ENCODE results near the gene MIXL1. TPM values are rescaled to one million over a fixed set of nuclear protein-coding genes. Genes with fewer than 3 reads are reported as not detected.

Gene MIXL1
- total and polyA plus RNA-seq, 2 of the 13 experiments (the other 11 are each of a cell fraction or from before 2014, with no cell fraction given) = 7.6 to 18.5 TPM

DNA sequence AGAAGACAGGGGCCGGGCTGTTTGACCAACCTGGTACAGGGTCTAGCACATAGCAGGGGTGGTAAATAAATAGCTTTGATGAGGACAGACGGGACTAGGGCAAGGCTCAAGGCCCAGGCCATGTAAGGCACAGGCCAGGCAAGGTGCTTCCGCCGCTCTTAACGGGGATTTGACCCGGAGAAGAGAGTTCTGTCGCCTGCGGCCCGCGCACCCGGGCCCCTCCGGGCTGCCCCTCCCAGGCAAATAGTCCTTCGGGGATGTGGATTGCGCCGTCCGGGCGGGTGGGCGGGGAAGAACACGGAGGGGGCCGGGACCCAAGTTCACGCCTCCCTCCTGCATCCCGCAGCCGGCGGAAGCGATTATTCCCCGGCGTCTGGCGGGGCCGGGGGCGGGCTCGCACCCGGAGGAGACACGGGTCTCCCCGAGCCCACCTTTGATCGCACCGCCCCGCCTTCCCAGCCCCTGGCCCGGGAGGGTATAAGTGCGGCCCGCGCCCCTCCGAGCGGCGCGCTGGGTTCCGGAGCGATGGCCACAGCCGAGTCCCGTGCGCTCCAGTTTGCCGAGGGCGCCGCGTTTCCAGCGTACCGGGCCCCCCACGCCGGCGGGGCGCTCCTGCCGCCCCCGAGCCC, at the start of gene MIXL1 (continued):
- TF ChIP-seq, protein P1, sequence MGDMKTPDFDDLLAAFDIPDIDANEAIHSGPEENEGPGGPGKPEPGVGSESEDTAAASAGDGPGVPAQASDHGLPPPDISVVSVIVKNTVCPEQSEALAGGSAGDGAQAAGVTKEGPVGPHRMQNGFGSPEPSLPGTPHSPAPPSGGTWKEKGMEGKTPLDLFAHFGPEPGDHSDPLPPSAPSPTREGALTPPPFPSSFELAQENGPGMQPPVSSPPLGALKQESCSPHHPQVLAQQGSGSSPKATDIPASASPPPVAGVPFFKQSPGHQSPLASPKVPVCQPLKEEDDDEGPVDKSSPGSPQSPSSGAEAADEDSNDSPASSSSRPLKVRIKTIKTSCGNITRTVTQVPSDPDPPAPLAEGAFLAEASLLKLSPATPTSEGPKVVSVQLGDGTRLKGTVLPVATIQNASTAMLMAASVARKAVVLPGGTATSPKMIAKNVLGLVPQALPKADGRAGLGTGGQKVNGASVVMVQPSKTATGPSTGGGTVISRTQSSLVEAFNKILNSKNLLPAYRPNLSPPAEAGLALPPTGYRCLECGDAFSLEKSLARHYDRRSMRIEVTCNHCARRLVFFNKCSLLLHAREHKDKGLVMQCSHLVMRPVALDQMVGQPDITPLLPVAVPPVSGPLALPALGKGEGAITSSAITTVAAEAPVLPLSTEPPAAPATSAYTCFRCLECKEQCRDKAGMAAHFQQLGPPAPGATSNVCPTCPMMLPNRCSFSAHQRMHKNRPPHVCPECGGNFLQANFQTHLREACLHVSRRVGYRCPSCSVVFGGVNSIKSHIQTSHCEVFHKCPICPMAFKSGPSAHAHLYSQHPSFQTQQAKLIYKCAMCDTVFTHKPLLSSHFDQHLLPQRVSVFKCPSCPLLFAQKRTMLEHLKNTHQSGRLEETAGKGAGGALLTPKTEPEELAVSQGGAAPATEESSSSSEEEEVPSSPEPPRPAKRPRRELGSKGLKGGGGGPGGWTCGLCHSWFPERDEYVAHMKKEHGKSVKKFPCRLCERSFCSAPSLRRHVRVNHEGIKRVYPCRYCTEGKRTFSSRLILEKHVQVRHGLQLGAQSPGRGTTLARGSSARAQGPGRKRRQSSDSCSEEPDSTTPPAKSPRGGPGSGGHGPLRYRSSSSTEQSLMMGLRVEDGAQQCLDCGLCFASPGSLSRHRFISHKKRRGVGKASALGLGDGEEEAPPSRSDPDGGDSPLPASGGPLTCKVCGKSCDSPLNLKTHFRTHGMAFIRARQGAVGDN (CRISPR knock-in tag; IDR thresholded peaks at IDR 0.05) = peak; percentile 81
- TF ChIP-seq SOX5 (CRISPR knock-in tag; IDR thresholded peaks at IDR 0.05; ENCODE audit: borderline replicate concordance) (no peak), SNAI1 (CRISPR knock-in tag; IDR thresholded peaks at IDR 0.05; ENCODE audit: borderline replicate concordance) (no peak), U2AF2 (IDR thresholded peaks at IDR 0.05; ENCODE audit: low read depth, low read length) (no peak), BHLHE40 (IDR thresholded peaks at IDR 0.05; ENCODE audit: low read length) (no peak), MTF1 (CRISPR knock-in tag; IDR thresholded peaks at IDR 0.05) (no peak), FOSL1 (CRISPR knock-in tag; IDR thresholded peaks at IDR 0.05; ENCODE audit: borderline replicate concordance) (no peak), ZNF282 (IDR thresholded peaks at IDR 0.05; ENCODE audit: partially characterized antibody) (no peak), ZKSCAN5 (CRISPR knock-in tag; IDR thresholded peaks at IDR 0.05) (0 out of 2 replicates have a peak, but pooled peaks have one; percentile 42), ZNF883 (CRISPR knock-in tag; IDR thresholded peaks at IDR 0.05; ENCODE audit: not compliant biosample characterization) (no peak), KDM6A (CRISPR knock-in tag; IDR thresholded peaks at IDR 0.05; ENCODE audit: low read depth) (0 out of 2 replicates have a peak, but pooled peaks have one; percentile 41), MEIS2 (CRISPR knock-in tag; IDR thresholded peaks at IDR 0.05) (peak; percentile 79), TMF1 (CRISPR knock-in tag; IDR thresholded peaks at IDR 0.05; ENCODE audit: low read depth) (no peak)
- TF ChIP-seq, protein P2, sequence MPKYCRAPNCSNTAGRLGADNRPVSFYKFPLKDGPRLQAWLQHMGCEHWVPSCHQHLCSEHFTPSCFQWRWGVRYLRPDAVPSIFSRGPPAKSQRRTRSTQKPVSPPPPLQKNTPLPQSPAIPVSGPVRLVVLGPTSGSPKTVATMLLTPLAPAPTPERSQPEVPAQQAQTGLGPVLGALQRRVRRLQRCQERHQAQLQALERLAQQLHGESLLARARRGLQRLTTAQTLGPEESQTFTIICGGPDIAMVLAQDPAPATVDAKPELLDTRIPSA (CRISPR knock-in tag; IDR thresholded peaks at IDR 0.05; ENCODE audit: borderline replicate concordance) = no peak
- TF ChIP-seq, protein P3, sequence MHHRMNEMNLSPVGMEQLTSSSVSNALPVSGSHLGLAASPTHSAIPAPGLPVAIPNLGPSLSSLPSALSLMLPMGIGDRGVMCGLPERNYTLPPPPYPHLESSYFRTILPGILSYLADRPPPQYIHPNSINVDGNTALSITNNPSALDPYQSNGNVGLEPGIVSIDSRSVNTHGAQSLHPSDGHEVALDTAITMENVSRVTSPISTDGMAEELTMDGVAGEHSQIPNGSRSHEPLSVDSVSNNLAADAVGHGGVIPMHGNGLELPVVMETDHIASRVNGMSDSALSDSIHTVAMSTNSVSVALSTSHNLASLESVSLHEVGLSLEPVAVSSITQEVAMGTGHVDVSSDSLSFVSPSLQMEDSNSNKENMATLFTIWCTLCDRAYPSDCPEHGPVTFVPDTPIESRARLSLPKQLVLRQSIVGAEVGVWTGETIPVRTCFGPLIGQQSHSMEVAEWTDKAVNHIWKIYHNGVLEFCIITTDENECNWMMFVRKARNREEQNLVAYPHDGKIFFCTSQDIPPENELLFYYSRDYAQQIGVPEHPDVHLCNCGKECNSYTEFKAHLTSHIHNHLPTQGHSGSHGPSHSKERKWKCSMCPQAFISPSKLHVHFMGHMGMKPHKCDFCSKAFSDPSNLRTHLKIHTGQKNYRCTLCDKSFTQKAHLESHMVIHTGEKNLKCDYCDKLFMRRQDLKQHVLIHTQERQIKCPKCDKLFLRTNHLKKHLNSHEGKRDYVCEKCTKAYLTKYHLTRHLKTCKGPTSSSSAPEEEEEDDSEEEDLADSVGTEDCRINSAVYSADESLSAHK (CRISPR knock-in tag; IDR thresholded peaks at IDR 0.05; ENCODE audit: borderline replicate concordance) = no peak
- TF ChIP-seq, protein P4, sequence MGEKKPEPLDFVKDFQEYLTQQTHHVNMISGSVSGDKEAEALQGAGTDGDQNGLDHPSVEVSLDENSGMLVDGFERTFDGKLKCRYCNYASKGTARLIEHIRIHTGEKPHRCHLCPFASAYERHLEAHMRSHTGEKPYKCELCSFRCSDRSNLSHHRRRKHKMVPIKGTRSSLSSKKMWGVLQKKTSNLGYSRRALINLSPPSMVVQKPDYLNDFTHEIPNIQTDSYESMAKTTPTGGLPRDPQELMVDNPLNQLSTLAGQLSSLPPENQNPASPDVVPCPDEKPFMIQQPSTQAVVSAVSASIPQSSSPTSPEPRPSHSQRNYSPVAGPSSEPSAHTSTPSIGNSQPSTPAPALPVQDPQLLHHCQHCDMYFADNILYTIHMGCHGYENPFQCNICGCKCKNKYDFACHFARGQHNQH (CRISPR knock-in tag; IDR thresholded peaks at IDR 0.05) = no peak; the same call in 1 of the 2 replicates
- TF ChIP-seq, protein P5, sequence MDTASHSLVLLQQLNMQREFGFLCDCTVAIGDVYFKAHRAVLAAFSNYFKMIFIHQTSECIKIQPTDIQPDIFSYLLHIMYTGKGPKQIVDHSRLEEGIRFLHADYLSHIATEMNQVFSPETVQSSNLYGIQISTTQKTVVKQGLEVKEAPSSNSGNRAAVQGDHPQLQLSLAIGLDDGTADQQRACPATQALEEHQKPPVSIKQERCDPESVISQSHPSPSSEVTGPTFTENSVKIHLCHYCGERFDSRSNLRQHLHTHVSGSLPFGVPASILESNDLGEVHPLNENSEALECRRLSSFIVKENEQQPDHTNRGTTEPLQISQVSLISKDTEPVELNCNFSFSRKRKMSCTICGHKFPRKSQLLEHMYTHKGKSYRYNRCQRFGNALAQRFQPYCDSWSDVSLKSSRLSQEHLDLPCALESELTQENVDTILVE (CRISPR knock-in tag; IDR thresholded peaks at IDR 0.05) = no peak; the same call in 1 of the 2 replicates
- TF ChIP-seq, protein P6, sequence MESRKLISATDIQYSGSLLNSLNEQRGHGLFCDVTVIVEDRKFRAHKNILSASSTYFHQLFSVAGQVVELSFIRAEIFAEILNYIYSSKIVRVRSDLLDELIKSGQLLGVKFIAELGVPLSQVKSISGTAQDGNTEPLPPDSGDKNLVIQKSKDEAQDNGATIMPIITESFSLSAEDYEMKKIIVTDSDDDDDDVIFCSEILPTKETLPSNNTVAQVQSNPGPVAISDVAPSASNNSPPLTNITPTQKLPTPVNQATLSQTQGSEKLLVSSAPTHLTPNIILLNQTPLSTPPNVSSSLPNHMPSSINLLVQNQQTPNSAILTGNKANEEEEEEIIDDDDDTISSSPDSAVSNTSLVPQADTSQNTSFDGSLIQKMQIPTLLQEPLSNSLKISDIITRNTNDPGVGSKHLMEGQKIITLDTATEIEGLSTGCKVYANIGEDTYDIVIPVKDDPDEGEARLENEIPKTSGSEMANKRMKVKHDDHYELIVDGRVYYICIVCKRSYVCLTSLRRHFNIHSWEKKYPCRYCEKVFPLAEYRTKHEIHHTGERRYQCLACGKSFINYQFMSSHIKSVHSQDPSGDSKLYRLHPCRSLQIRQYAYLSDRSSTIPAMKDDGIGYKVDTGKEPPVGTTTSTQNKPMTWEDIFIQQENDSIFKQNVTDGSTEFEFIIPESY (CRISPR knock-in tag; IDR thresholded peaks at IDR 0.05) = no peak
